ENCODE data around the gene GAS2L2. TPM values are rescaled to one million over a fixed set of nuclear protein-coding genes. Genes with fewer than 3 reads are reported as not detected.

Gene GAS2L2
- total and polyA plus RNA-seq, 8 donors: 0.03 to 0.33 (median 0.08) TPM; not detected in 1

DNA sequence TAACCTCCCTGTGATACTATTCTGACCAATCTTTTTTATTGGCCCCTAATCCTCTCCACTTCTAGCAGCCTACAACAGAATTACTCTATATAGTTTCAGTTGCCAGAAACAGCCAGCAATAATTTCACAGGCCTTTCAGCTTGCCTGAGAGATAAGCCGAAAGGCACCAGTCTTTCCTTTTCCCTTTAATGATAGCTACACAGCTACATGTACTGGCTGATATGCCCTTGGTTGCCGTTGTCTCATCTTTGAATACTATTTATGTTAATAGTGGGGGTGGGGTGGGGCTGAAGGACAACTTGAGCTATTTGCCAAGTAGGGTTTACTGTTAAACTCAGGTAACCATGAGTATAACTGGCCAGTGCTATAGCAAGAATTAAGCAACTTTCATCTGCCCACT lies 57.4 kb downstream of the GAS2L2 start:
- whole genome bisulfite sequencing, 2 donors: 39 to 52% methylated on average over 2 of the region's 2 CpGs
- intact Hi-C loops (cut with DNase I): no loop called here
- no peak for DNase-seq
- Histone ChIP-seq H3K4me3 (no peak overlapping the region), H3K27ac (no peak overlapping the region), H3K27me3 (no peaks in the 10 kb centered on the region), H3K4me1 (no peaks in the 10 kb centered on the region), H3K36me3 (peaks cover 0 to 11% (median 0%) of the 10 kb centered on the region in 3 donors), H3K9me3 (no peaks in the 10 kb centered on the region)
- TF ChIP-seq, protein P1, sequence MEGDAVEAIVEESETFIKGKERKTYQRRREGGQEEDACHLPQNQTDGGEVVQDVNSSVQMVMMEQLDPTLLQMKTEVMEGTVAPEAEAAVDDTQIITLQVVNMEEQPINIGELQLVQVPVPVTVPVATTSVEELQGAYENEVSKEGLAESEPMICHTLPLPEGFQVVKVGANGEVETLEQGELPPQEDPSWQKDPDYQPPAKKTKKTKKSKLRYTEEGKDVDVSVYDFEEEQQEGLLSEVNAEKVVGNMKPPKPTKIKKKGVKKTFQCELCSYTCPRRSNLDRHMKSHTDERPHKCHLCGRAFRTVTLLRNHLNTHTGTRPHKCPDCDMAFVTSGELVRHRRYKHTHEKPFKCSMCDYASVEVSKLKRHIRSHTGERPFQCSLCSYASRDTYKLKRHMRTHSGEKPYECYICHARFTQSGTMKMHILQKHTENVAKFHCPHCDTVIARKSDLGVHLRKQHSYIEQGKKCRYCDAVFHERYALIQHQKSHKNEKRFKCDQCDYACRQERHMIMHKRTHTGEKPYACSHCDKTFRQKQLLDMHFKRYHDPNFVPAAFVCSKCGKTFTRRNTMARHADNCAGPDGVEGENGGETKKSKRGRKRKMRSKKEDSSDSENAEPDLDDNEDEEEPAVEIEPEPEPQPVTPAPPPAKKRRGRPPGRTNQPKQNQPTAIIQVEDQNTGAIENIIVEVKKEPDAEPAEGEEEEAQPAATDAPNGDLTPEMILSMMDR (IDR thresholded peaks at IDR 0.05): no peak
- FAIRE-seq: no peak
- ATAC-seq: no peak

- TF ChIP-seq, protein P1 (IDR thresholded peaks at IDR 0.05): no peak
- H3K27me3 ChIP-seq: no peaks in the 10 kb centered on the region
- DNase-seq (no peak), FAIRE-seq (no peak), ATAC-seq (no peak)
- no peak overlapping the region for H3K4me3 ChIP-seq
- no peaks in the 10 kb centered on the region for H3K4me1 ChIP-seq
- H3K36me3 ChIP-seq: peaks cover 0 to 11% (median 0%) of the 10 kb centered on the region in 3 donors
- H3K27ac ChIP-seq: no peak overlapping the region
- intact Hi-C loops (cut with DNase I): no loop called here
- 86 to 90% methylated on average over 2 of the region's 2 CpGs for WGBS, 2 donors
- no peaks in the 10 kb centered on the region for H3K9me3 ChIP-seq
These were observed 58.1 kb downstream of the GAS2L2 start for GRCh38 chr17:35694906-35695305.

Other genes with a start within 250 kb of the GAS2L2 start
- gene SLFN12L, start 215.6 kb downstream of the GAS2L2 start, total RNA-seq: under 1 TPM; 0.08 to 0.95 (median 0.38) TPM
- gene SLFN12L, start 215.6 kb downstream of the GAS2L2 start, polyA plus RNA-seq: under 1 TPM in 1 of 2 donors, not detected in 1; 0.19 TPM
- gene SLFN14, start 192.4 kb downstream of the GAS2L2 start, total RNA-seq: not detected
- not detected for gene SLFN14, start 192.4 kb downstream of the GAS2L2 start, polyA plus RNA-seq
- gene PEX12, start 174.7 kb downstream of the GAS2L2 start, total RNA-seq: 1 to 10 TPM; 2.0 to 3.5 (median 2.4) TPM
- gene PEX12, start 174.7 kb downstream of the GAS2L2 start, polyA plus RNA-seq: 1 to 10 TPM; 1.1 to 2.3 TPM
- gene AP2B1, start 165.9 kb downstream of the GAS2L2 start, total RNA-seq: 10 to 100 TPM; 32.6 to 83.2 (median 52.4) TPM
- 10 to 100 TPM; 21.2 to 26.6 TPM for gene AP2B1, start 165.9 kb downstream of the GAS2L2 start, polyA plus RNA-seq
- 1 to 10 TPM; 3.1 to 4.9 (median 4.0) TPM for gene RASL10B, start 21.6 kb downstream of the GAS2L2 start, total RNA-seq
- 1 to 10 TPM; 2.5 to 6.3 TPM for gene RASL10B, start 21.6 kb downstream of the GAS2L2 start, polyA plus RNA-seq
- gene C17orf50, start 7.6 kb upstream of the GAS2L2 start, total RNA-seq: under 1 TPM in 2 of 6 donors, not detected in 4; 0.17 to 0.28 TPM
- under 1 TPM in 1 of 2 donors, not detected in 1; 0.12 TPM for gene C17orf50, start 7.6 kb upstream of the GAS2L2 start, polyA plus RNA-seq
- 1 to 10 TPM in 2 of 6 donors, under 1 TPM in 4; 0.20 to 2.5 (median 0.78) TPM for gene MMP28, start 42.4 kb upstream of the GAS2L2 start, total RNA-seq
- gene MMP28, start 42.4 kb upstream of the GAS2L2 start, polyA plus RNA-seq: 1 to 10 TPM; 3.0 to 3.8 TPM
- 10 to 100 TPM; 62.9 to 85.2 (median 69.0) TPM for gene TAF15, start 56.2 kb upstream of the GAS2L2 start, total RNA-seq
- gene TAF15, start 56.2 kb upstream of the GAS2L2 start, polyA plus RNA-seq: 10 to 100 TPM; 73.5 to 88.1 TPM
- gene HEATR9, start 115.7 kb upstream of the GAS2L2 start, total RNA-seq: not detected
- not detected for gene HEATR9, start 115.7 kb upstream of the GAS2L2 start, polyA plus RNA-seq
- 1 to 10 TPM in 4 of 6 donors, under 1 TPM in 2; 0.47 to 3.5 (median 2.0) TPM for gene CCL5, start 127.1 kb upstream of the GAS2L2 start, total RNA-seq
- 1 to 10 TPM; 1.5 to 2.1 TPM for gene CCL5, start 127.1 kb upstream of the GAS2L2 start, polyA plus RNA-seq
- gene RDM1, start 177.5 kb upstream of the GAS2L2 start, total RNA-seq: under 1 TPM in 1 of 6 donors, not detected in 5; 0.31 TPM
- gene RDM1, start 177.5 kb upstream of the GAS2L2 start, polyA plus RNA-seq: not detected
- not detected for gene LYZL6, start 190.5 kb upstream of the GAS2L2 start, total RNA-seq
- not detected for gene LYZL6, start 190.5 kb upstream of the GAS2L2 start, polyA plus RNA-seq
- not detected for gene CCL16, start 228.3 kb upstream of the GAS2L2 start, total RNA-seq
- gene CCL16, start 228.3 kb upstream of the GAS2L2 start, polyA plus RNA-seq: under 1 TPM; 0.14 to 0.30 TPM
- 10 to 100 TPM in 1 of 6 donors, 1 to 10 TPM in 5; 1.9 to 11.5 (median 5.0) TPM for gene CCL14, start 233.5 kb upstream of the GAS2L2 start, total RNA-seq
- 10 to 100 TPM in 1 of 2 donors, 1 to 10 TPM in 1; 5.7 to 53.7 TPM for gene CCL14, start 233.5 kb upstream of the GAS2L2 start, polyA plus RNA-seq
- gene CCL15, start 248.3 kb upstream of the GAS2L2 start, total RNA-seq: under 1 TPM in 3 of 6 donors, not detected in 3; 0.32 to 0.55 (median 0.32) TPM
- under 1 TPM in 1 of 2 donors, not detected in 1; 0.59 TPM for gene CCL15, start 248.3 kb upstream of the GAS2L2 start, polyA plus RNA-seq

All from pancreas (tissue), 10 donors.